ENCODE results near the gene TFF3. TPM values are rescaled to one million over a fixed set of nuclear protein-coding genes. Genes with fewer than 3 reads are reported as not detected.

The TFF3 gene
- total RNA-seq, 2 experiments from 2014 or later = not detected

- Mint-ChIP-seq H3K27ac (no peak overlapping the region), H3K9me3 (no peaks in the 10 kb centered on the region), H3K4me3 (no peak overlapping the region), H3K27me3 (no peaks in the 10 kb centered on the region), H3K4me1 (ENCODE audit: low read depth) (peaks cover 39% of the 10 kb centered on the region), H3K36me3 (ENCODE audit: low read depth) (peaks cover 29% of the 10 kb centered on the region)
- intact Hi-C loops (cut with DNase I, micrococcal nuclease) = no loop called here
- DNase-seq = no peak
- H3K27me3 ChIP-seq (ENCODE audit: control insufficient read depth in 1 of 2, insufficient read depth in 2 of 2, low read length in 2 of 2) = no peaks in the 10 kb centered on the region
- no peak for TF ChIP-seq CTCF (IDR thresholded peaks at IDR 0.05)
- H3K36me3 ChIP-seq (ENCODE audit: insufficient read depth, low read length) = no peaks in the 10 kb centered on the region
- H3K9me3 ChIP-seq (ENCODE audit: control insufficient read depth in 1 of 2, insufficient read depth in 1 of 2, low read length in 2 of 2) = no peaks in the 10 kb centered on the region
- CTCF ChIA-PET = interaction anchor here (0.6 to 2.1 kb wide), 3 partner anchors 85 to 331 kb away, joined by 3 to 9 read pairs (median 3); no protein-coding TSS in a partner anchor
- no peak overlapping the region for H3K4me3 ChIP-seq (ENCODE audit: low read length)
- POLR2A ChIA-PET = no interaction called here
- peaks cover 13% of the 10 kb centered on the region for H3K4me1 ChIP-seq (ENCODE audit: insufficient read depth, low read length)
- ATAC-seq (ENCODE audit: poor library complexity) = no peak
- H3K27ac ChIP-seq (ENCODE audit: low read depth in 1 of 2, low read length in 2 of 2) = no peak overlapping the region
These were observed 53.4 kb downstream of the TFF3 start for GRCh38 chr21:42261829-42262200.

Other genes starting within 250 kb of the TFF3 start
- gene UMODL1, start 244.1 kb downstream of the TFF3 start, total RNA-seq = under 1 TPM; 0.42 to 0.49 TPM
- gene ABCG1, start 96.3 kb downstream of the TFF3 start, total RNA-seq = 100 to 1,000 TPM; 109 to 116 TPM
- not detected for gene TFF2, start 35.6 kb upstream of the TFF3 start, total RNA-seq
- gene TFF1, start 51.1 kb upstream of the TFF3 start, total RNA-seq = not detected
- gene TMPRSS3, start 80.6 kb upstream of the TFF3 start, total RNA-seq = 1 to 10 TPM; 1.5 TPM
- 10 to 100 TPM; 59.7 to 60.8 TPM for gene UBASH3A, start 88.5 kb upstream of the TFF3 start, total RNA-seq
- gene RSPH1, start 180.8 kb upstream of the TFF3 start, total RNA-seq = under 1 TPM; 0.34 to 0.38 TPM
- gene SLC37A1, start 198.4 kb upstream of the TFF3 start, total RNA-seq = 10 to 100 TPM; 16.4 to 16.7 TPM